Measurements from ENCODE around the gene C19orf47. TPM values are rescaled to one million over a fixed set of nuclear protein-coding genes. Genes with fewer than 3 reads are reported as not detected.

C19orf47 gene
- total RNA-seq, 1 donor from 2014 or later = 14.6 TPM

DNA sequence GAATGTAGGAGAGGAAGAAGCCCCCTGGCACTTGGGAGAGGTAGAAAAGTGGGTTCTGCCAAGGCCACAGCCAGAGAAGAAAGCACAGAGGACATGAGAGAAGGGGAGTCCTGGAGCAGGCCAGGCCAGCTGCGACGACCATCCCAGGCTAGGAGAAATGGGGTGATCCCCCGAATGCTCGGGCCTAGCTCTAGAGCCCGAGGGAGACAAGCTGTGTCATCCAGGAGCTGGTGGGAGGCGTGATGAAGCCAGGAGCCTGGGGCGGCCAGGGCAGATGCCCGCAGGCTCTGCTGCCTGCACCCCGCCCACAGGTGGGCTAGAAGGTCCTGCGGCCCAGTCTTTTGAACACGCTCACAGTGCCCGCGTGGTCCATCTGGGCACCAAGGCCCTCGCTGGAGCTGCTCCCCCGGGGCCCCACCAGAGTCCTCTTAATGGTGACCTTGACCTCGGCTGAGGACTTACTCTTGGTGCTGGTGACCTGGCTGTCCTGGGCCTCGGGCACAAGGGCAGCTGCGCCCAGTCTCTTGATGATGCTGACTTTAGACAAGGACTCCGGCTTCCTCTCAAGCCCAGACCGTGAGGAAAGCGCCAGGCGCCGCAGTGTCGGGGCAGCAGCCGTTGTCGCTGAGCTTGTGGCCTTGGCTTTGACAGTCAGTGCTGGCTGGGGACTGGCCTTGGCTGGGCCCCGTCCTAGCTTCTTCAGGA lies 26.5 kb downstream of the C19orf47 start:
- ChIA-PET CTCF (no interaction called here), POLR2A (interaction anchor here (0.6 kb wide), 1 partner anchor 1860 kb away, joined by 3 read pairs; no protein-coding TSS in a partner anchor)
- ATAC-seq (ENCODE audit: low read depth) (no peak), DNase-seq (no peak)
- TF ChIP-seq, protein P1, sequence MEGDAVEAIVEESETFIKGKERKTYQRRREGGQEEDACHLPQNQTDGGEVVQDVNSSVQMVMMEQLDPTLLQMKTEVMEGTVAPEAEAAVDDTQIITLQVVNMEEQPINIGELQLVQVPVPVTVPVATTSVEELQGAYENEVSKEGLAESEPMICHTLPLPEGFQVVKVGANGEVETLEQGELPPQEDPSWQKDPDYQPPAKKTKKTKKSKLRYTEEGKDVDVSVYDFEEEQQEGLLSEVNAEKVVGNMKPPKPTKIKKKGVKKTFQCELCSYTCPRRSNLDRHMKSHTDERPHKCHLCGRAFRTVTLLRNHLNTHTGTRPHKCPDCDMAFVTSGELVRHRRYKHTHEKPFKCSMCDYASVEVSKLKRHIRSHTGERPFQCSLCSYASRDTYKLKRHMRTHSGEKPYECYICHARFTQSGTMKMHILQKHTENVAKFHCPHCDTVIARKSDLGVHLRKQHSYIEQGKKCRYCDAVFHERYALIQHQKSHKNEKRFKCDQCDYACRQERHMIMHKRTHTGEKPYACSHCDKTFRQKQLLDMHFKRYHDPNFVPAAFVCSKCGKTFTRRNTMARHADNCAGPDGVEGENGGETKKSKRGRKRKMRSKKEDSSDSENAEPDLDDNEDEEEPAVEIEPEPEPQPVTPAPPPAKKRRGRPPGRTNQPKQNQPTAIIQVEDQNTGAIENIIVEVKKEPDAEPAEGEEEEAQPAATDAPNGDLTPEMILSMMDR (IDR thresholded peaks at IDR 0.05) = no peak
- Mint-ChIP-seq H3K36me3 (ENCODE audit: low read depth) (peaks cover 77% of the 10 kb centered on the region), H3K27me3 (no peaks in the 10 kb centered on the region), H3K4me1 (no peaks in the 10 kb centered on the region), H3K9me3 (no peaks in the 10 kb centered on the region), H3K27ac (no peak overlapping the region), H3K4me3 (no peak overlapping the region)
- intact Hi-C loops (cut with micrococcal nuclease) = no loop called here

DNA sequence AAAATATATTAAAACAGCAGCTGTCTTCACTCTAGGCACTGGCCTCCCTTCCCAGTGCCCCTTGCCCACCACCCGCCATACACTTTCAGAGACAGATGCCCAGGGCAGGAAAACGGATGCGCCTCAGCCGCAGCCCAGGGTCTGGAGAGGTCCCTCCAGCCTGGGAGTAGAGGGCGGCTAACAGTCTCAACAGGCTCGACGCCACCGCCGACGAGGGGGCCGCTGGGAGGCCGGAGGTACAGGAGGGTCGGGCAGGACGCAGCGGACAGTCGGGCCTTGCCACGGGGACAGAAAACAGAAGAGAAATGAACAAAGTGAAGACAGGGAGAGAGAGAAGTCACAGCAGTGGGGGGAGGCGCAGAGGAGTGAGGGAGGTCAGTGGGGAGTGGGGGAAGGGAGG lies 27.1 kb downstream of the C19orf47 start:
- no peaks in the 10 kb centered on the region for H3K9me3 Mint-ChIP-seq
- ChIA-PET POLR2A (interaction anchor here (0.6 kb wide), 1 partner anchor 1860 kb away, joined by 3 read pairs; no protein-coding TSS in a partner anchor), CTCF (no interaction called here)
- DNase-seq (no peak), ATAC-seq (ENCODE audit: low read depth) (no peak)
- intact Hi-C loops (cut with micrococcal nuclease) = no loop called here
- H3K27ac Mint-ChIP-seq = no peak overlapping the region
- TF ChIP-seq, protein P1 (IDR thresholded peaks at IDR 0.05) = no peak
- no peak overlapping the region for H3K4me3 Mint-ChIP-seq
- H3K36me3 Mint-ChIP-seq (ENCODE audit: low read depth) = peaks cover 72% of the 10 kb centered on the region
- H3K4me1 Mint-ChIP-seq = no peaks in the 10 kb centered on the region
- H3K27me3 Mint-ChIP-seq = no peaks in the 10 kb centered on the region

DNA sequence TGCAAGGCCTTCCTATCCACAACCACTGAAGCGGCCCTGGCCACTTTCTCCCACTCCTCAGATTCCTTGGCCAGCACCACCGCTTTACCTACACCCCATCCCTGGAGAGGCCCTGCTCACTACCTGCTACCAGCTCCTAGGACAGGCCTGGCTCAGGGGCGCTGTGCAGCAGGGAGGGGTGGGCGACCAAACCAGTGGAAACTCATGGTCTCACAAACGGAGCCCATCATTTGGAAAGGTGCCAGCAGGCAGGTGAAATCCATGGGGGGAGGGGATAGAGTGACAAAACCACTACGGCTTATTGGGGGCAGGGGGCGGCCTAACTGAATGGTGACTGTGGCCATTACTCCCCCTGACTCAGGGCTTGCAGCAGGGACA lies 27.6 kb downstream of the C19orf47 start:
- ATAC-seq (ENCODE audit: low read depth) = no peak
- no peaks in the 10 kb centered on the region for H3K27me3 Mint-ChIP-seq
- ChIA-PET CTCF (no interaction called here), POLR2A (interaction anchor here (0.6 kb wide), 1 partner anchor 128 kb away, joined by 3 read pairs; no protein-coding TSS in a partner anchor)
- no peaks in the 10 kb centered on the region for H3K4me1 Mint-ChIP-seq
- H3K9me3 Mint-ChIP-seq = no peaks in the 10 kb centered on the region
- intact Hi-C loops (cut with micrococcal nuclease) = no loop called here
- H3K27ac Mint-ChIP-seq = no peak overlapping the region
- TF ChIP-seq, protein P1 (IDR thresholded peaks at IDR 0.05) = no peak
- peaks cover 67% of the 10 kb centered on the region for H3K36me3 Mint-ChIP-seq (ENCODE audit: low read depth)
- H3K4me3 Mint-ChIP-seq = no peak overlapping the region
- no peak for DNase-seq

DNA sequence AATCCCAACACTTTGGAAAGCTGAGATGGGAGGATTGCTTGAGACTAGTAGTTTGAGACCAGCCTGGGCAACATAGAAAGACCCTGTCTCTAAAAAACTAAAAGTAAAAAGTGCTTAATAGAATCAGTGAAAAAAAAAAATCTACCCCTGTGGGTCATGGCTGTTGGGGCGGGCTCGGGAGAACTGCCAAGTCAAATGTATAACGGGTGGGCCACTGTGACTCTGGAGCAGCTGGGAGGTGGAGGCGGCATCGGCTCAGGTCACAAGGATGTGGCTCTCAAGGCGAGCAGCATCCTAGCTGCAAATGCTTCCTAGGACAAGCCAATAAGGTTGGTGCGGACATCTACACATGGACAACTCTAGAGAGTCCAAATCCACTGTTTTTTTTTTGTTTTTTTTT lies 30.9 kb downstream of the C19orf47 start:
- H3K4me1 Mint-ChIP-seq = no peaks in the 10 kb centered on the region
- TF ChIP-seq, protein P1 (IDR thresholded peaks at IDR 0.05) = no peak
- intact Hi-C loops (cut with micrococcal nuclease) = no loop called here
- ChIA-PET CTCF (interaction anchor here (1.0 kb wide), 1 partner anchor 12 kb away, joined by 3 read pairs; no protein-coding TSS in a partner anchor), POLR2A (no interaction called here)
- DNase-seq = no peak
- H3K36me3 Mint-ChIP-seq (ENCODE audit: low read depth) = peaks cover 39% of the 10 kb centered on the region
- no peak for ATAC-seq (ENCODE audit: low read depth)
- H3K27ac Mint-ChIP-seq = no peak overlapping the region
- no peaks in the 10 kb centered on the region for H3K27me3 Mint-ChIP-seq
- H3K4me3 Mint-ChIP-seq = no peak overlapping the region
- H3K9me3 Mint-ChIP-seq = no peaks in the 10 kb centered on the region

DNA sequence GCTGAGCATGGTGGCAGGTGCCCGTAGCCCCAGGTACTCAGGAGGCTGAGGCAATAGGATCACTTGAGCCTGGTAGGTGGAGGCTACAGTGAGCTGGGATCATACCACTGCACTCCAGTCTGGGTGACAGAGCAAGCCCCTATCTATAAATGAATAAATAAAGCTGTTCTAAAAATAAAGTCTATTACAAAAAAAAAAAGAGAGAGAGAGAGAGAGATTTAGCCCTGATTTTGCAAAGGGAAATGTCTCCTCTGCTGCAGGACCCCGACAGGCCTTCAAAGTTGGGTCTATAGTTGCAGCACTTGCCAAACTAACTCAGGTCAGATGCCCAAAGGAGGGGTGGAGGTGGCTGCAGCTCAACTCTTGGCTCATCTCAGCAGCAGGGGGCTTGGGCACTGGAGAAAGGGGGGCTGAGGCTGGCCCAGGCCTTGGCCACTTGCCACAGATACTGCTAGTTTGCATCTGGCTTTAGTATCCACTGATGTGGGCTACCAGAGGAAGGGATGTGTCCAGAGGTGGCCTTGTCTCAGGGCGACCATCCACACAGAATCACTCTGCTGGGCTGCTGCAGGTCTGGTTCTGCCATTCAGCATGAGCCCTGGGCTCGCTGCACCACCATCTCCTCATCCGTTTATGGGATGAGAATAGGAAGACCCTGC lies 32.3 kb downstream of the C19orf47 start:
- no peak for ATAC-seq (ENCODE audit: low read depth)
- ChIA-PET POLR2A (no interaction called here), CTCF (no interaction called here)
- no peaks in the 10 kb centered on the region for H3K27me3 Mint-ChIP-seq
- H3K27ac Mint-ChIP-seq = no peak overlapping the region
- no peak for DNase-seq
- no peaks in the 10 kb centered on the region for H3K4me1 Mint-ChIP-seq
- TF ChIP-seq, protein P1 (IDR thresholded peaks at IDR 0.05) = no peak
- H3K36me3 Mint-ChIP-seq (ENCODE audit: low read depth) = peaks cover 26% of the 10 kb centered on the region
- H3K9me3 Mint-ChIP-seq = no peaks in the 10 kb centered on the region
- H3K4me3 Mint-ChIP-seq = no peak overlapping the region
- intact Hi-C loops (cut with micrococcal nuclease) = no loop called here
